ENCODE measurements around the gene BRSK1. TPM values are rescaled to one million over a fixed set of nuclear protein-coding genes. Genes with fewer than 3 reads are reported as not detected.

The BRSK1 gene
- total and polyA plus RNA-seq, 2 of the 13 experiments (the other 11 are each of a cell fraction or from before 2014, with no cell fraction given), result 0.18 to 1.2 TPM

DNA sequence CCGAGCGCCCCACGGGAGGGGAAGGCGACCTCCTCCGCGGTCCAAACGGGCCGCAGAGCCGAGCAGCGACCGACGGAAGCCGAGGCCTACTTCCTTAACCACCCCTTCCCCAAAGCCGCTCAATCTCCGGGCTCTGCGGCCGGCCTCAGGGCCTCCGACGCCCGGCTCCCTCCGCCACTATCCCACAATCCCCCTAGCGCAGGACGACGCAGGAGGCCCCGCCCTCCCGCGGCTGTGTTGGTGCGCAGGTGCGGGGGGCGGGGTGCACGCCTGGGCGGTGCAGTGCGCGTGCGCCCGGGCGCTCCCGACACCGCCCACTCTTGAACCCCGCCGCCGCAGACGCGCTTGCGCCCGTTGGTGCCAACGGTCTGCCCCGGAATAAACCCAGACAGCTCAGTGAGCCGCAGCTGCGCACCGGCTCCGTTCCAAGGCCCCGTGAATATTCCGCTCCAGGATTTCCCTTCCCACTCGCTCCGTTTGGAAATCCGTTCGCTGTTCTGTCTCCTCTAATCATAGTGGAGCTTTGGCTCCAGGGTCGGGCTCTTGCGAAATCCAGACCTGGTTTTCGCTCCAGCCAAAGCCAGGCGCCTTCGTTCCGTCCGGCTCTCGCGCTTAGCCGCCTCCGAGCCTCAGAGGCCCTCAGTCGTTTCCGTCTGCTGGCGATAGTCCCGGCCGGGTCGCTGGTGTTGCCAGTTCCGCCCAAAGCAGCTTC lies 24.8 kb upstream of the BRSK1 start, which contains the start of gene PPP6R1 (continued):
- TF ChIP-seq PBX3 (CRISPR knock-in tag; IDR thresholded peaks at IDR 0.05; ENCODE audit: borderline replicate concordance), result 0 out of 2 replicates have a peak, but pooled peaks have one; percentile 16
- TF ChIP-seq NFE2 (CRISPR knock-in tag; IDR thresholded peaks at IDR 0.05), result no peak
- no peak for TF ChIP-seq ZNF329 (CRISPR knock-in tag; IDR thresholded peaks at IDR 0.05; ENCODE audit: low read depth)
- peak; percentile 43 for TF ChIP-seq ZBTB20 (CRISPR knock-in tag; IDR thresholded peaks at IDR 0.05; ENCODE audit: borderline replicate concordance, low read depth)
- TF ChIP-seq RAD51 (IDR thresholded peaks at IDR 0.05; ENCODE audit: borderline replicate concordance), result no peak
- TF ChIP-seq SOX6 (IDR thresholded peaks at IDR 0.05), result no peak
- TF ChIP-seq SOX6 (CRISPR knock-in tag; IDR thresholded peaks at IDR 0.05), result peak; percentile 83
- TF ChIP-seq NCOA1 (CRISPR knock-in tag; IDR thresholded peaks at IDR 0.05), result peak; percentile 88
- TF ChIP-seq MED8 (CRISPR knock-in tag; IDR thresholded peaks at IDR 0.05; ENCODE audit: insufficient replicate concordance), result peak; percentile 80
- TF ChIP-seq POLR2A (IDR thresholded peaks at IDR 0.05; ENCODE audit: insufficient read depth in 1 of 2, low read depth in 2 of 2, low read length in 2 of 2), result peak; percentile 79 to 86
- peak; percentile 93 for TF ChIP-seq ZFP1 (CRISPR knock-in tag; IDR thresholded peaks at IDR 0.05)
- TF ChIP-seq NR0B2 (CRISPR knock-in tag; IDR thresholded peaks at IDR 0.05), result peak; percentile 72; the same call in 1 of the 2 replicates
- TF ChIP-seq, protein P1, sequence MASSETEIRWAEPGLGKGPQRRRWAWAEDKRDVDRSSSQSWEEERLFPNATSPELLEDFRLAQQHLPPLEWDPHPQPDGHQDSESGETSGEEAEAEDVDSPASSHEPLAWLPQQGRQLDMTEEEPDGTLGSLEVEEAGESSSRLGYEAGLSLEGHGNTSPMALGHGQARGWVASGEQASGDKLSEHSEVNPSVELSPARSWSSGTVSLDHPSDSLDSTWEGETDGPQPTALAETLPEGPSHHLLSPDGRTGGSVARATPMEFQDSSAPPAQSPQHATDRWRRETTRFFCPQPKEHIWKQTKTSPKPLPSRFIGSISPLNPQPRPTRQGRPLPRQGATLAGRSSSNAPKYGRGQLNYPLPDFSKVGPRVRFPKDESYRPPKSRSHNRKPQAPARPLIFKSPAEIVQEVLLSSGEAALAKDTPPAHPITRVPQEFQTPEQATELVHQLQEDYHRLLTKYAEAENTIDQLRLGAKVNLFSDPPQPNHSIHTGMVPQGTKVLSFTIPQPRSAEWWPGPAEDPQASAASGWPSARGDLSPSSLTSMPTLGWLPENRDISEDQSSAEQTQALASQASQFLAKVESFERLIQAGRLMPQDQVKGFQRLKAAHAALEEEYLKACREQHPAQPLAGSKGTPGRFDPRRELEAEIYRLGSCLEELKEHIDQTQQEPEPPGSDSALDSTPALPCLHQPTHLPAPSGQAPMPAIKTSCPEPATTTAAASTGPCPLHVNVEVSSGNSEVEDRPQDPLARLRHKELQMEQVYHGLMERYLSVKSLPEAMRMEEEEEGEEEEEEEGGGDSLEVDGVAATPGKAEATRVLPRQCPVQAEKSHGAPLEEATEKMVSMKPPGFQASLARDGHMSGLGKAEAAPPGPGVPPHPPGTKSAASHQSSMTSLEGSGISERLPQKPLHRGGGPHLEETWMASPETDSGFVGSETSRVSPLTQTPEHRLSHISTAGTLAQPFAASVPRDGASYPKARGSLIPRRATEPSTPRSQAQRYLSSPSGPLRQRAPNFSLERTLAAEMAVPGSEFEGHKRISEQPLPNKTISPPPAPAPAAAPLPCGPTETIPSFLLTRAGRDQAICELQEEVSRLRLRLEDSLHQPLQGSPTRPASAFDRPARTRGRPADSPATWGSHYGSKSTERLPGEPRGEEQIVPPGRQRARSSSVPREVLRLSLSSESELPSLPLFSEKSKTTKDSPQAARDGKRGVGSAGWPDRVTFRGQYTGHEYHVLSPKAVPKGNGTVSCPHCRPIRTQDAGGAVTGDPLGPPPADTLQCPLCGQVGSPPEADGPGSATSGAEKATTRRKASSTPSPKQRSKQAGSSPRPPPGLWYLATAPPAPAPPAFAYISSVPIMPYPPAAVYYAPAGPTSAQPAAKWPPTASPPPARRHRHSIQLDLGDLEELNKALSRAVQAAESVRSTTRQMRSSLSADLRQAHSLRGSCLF (CRISPR knock-in tag; IDR thresholded peaks at IDR 0.05; ENCODE audit: borderline replicate concordance), result no peak
- TF ChIP-seq MLLT10 (CRISPR knock-in tag; IDR thresholded peaks at IDR 0.05), result no peak
- TF ChIP-seq ARID3A (IDR thresholded peaks at IDR 0.05; ENCODE audit: low read depth, low read length), result peak; percentile 97
- 0 out of 2 replicates have a peak, but pooled peaks have one; percentile 59 for TF ChIP-seq ZKSCAN1 (IDR thresholded peaks at IDR 0.05; ENCODE audit: low read length)
